NCI-H1436 treated with DMSO at 0.1 percent for 48 hours (cell line): ENCODE measurements around the gene BRAF.
A peak's percentile ranks its signal among the peaks of the same experiment; 100 is the strongest.
"Not testable (repeated sequence)": the region's sequence is repeated elsewhere in the genome, so short reads cannot be mapped to it uniquely, and the experiment has no call there.

Experiments
- DNase-seq: peaks from one replicate; lab custom pipeline; 2025; lab: John Stamatoyannopoulos, UW

Gene BRAF

DNA sequence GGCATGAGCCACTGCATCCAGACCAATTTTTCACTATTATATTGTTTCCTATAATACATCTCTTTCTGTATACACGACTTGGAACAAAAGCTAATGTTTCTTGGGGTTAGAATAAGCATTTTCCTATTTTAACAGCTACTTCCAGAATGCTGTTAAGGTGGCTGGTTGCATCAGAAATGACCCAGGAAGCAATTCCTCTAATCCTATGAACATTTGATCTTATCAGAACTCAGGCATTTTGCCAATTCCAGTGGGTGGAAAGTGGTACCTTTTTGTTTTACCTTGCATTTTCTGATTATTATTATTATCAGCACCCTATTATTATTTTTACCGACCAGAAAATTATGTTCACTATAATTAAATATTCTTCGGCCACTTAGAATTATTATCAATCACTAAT, 154.9 kb downstream of the BRAF start:
- no peak for DNase-seq

GRCh38 chr7:140767418-140767817, 157.3 kb downstream of the BRAF start:
- no peak for DNase-seq

DNA sequence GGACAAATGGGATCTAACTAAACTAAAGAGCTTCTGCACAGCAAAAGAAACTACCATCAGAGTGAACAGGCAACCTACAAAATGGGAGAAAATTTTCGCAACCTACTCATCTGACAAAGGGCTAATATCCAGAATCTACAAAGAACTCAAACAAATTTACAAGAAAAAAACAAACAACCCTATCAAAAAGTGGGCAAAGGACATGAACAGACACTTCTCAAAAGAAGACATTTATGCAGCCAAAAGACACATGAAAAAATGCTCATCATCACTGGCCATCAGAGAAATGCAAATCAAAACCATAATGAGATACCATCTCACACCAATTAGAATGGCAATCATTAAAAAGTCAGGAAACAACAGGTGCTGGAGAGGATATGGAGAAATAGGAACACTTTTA, 159.3 kb downstream of the BRAF start:
- not testable (repeated sequence) for DNase-seq

GRCh38 chr7:140763166-140763565, 161.6 kb downstream of the BRAF start:
- not testable (repeated sequence) for DNase-seq

GRCh38 chr7:140761375-140761774, 163.4 kb downstream of the BRAF start:
- DNase-seq, result not testable (repeated sequence)

DNA sequence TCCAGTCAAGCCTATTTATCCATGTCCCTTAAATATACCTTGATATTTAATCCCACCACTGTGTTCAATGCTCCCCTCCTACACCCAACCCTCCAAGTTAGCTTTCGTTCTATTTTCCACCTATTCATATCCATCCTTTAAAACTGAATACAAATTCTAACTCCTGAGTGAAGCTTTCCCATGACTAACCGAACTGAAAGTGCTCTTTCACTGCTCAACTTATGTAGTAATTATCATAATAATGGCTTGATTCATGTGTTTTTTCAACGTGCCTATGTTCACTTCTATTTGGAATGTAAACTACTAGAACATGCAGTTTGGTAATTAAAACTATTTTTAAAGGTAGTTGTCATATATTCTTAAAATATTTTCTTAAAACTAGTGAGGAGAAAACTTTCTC, 170.2 kb downstream of the BRAF start:
- DNase-seq, result no peak

- DNase-seq, result no peak
These were observed 172.2 kb downstream of the BRAF start for GRCh38 chr7:140752533-140752932.

DNA sequence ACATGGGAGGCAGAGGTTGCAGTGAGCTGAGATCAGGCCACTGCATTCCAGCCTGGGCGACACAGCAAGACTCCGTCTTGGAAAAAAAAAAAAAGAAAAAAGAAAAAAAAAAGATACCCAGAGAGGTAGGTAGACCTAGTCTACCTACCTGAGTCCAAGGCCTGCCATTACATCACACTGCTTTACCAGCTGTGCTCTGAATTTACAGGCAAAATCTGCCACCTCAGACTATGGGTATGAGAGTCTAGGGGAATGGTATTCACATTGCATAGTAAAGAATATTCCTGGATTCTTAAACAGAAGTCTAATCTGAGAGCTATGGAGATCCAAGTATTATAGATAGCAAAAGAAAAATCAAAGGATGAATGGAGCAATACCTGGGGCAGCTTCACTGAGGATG, 178.0 kb downstream of the BRAF start:
- no peak for DNase-seq

DNA sequence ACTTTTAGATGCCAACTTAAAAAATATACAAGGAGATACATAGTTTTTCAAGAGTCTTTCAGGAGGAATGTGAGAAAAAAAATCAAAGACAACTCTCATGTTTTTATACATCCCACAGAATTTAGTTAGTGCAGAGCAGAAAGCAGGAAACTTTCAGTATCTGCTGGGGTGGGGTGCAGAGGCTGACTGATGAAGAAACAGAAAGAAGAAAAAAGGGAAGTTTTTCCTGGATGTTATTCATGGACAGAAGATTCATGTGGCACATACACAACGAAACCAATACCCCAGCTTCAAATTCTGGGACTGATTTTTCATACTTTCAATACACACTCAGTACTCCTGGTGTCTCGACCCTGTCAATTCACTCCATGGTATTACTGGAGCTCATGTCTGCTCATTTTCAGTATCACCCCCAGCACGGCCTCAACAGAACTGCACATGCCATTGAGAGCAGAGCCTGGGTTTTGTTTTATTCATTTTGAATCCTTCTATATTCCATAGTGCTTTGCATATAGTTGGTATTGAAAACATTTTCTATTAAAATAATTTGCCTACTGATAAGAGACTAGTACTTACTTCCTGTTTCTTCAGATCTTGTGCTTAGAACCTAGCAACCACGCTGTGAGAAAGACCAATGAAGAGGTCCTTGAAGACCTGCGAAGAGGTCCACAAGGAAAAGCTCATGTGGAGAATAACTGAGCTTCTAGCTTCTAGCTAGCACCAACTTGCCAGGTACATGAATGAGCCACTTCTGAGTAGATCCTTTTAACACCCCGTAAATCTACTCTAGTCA, 179.3 kb downstream of the BRAF start:
- no peak for DNase-seq

GRCh38 chr7:140744005-140744404, 180.7 kb downstream of the BRAF start:
- no peak for DNase-seq

- not testable (repeated sequence) for DNase-seq
These were observed 181.5 kb downstream of the BRAF start for GRCh38 chr7:140743255-140743654.

DNA sequence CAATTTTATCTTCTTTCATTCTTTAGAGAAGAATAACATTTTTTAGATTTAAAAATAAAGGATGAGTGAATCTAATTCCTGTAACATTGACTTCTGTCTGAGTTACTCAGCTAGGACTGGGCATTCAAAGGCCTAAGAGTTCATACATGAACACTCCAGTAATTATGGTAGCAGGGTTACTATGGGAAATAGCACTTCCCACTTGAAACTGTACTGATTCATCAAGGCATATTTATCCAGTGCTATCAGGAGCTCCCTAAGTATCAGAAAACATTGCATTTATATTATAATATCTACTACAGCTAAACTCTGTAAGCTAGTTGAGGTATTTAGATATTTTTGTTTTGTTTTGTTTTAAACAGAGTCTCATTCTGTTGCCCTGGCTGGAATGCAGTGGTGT, 186.4 kb downstream of the BRAF start:
- no peak for DNase-seq

- DNase-seq, result no peak
These were observed 190.0 kb downstream of the BRAF start for GRCh38 chr7:140734729-140735128.

GRCh38 chr7:140734096-140734495, 190.6 kb downstream of the BRAF start:
- DNase-seq, result no peak

DNA sequence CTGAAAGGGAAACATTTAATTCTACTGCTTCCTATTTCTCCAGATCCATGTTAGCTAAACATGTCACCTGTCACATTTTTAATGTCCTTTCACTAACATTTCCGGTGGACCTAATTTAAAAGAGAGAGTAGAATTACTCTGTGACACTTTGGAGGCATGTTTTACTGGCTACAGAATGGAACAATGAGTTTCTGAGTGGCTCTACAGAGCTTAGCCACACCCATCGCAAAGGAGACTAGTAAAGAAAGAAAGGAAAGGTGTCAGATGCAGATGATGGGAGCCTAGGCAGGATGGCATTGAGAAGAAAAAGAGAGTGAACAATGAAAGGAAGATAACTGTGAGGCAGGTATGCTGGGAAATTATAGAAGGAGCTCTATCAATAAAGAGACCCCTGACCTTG, 192.3 kb downstream of the BRAF start:
- DNase-seq, result peak; percentile 19

DNA sequence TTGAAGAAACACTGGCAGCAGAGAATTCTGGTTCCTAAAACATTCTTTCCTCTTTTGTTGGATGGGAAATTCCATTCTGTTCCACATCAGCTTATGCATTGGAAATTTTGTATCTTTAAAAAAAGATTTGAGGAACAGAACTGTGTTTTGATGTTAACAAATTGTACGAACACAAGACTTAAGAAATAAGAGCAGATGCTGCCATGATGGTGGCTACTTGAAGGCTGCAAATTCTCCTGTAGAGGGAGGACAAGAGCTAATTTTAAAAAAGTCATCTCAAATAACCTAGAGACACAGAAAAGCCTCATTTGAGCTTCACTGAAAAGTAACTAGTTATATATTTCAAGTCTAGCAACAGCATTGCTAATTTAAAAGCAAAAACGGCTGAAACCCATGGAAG, 198.4 kb downstream of the BRAF start:
- DNase-seq, result no peak

- no peak for DNase-seq
These were observed 200.0 kb downstream of the BRAF start for GRCh38 chr7:140724706-140725105.

DNA sequence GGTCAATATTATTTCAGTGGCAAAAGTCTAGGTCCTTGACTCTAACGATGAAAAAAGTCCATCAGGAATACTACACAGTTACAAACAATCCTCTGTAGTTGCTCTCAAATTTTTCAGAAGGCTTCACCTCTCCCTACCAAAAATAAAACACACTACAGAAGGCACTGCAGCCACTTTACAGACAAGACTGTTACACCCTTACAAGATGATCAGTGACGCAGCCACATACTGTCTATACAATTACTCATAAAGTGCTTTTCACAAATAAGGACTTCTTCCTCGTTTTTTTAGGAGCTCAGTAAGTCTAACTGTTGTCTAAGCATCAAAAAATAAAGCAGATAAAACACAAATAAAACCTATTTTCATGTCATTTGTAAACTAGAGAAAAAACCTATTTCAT, 201.2 kb downstream of the BRAF start:
- no peak for DNase-seq

- no peak for DNase-seq
These were observed 201.7 kb downstream of the BRAF start for GRCh38 chr7:140723006-140723405.

GRCh38 chr7:140722254-140722653, 202.5 kb downstream of the BRAF start:
- no peak for DNase-seq

DNA sequence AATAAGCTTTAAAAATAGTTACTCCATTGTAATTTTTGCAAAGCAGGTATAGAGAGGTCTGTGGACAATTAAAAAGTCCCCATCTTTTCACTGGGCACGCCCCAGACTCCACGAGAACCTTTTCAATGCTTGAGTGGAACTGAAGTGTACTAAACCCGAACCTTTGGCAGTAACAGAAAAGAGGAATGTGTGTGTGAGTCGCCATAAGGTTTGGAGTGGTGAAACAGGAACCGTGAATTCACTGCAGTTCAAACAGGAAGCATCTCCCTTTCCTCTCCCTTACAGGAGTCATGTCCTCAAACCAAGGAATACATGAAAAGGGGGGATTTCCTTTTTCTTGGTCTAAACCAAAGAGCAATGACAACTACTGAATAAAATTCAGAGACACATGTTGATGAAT, 205.0 kb downstream of the BRAF start:
- DNase-seq, result no peak

- DNase-seq, result no peak
These were observed 210.2 kb downstream of the BRAF start for GRCh38 chr7:140714331-140715040.

- DNase-seq, result not testable (repeated sequence)
These were observed 212.3 kb downstream of the BRAF start for GRCh38 chr7:140712392-140712791.

DNA sequence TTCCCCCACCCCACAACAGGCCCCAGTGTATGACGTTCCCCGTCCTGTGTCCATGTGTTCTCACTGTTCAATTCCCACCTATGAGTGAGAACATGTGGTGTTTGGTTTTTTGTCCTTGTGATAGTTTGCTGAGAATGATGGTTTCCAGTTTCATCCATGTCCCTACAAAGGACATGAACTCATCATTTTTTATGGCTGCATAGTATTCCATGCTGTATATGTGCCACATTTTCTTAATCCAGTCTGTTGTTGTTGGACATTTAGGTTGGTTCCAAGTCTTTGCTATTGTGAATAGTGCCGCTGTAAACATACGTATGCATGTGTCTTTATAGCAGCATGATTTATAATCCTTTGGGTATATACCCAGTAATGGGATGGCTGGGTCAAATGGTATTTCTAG, 216.0 kb downstream of the BRAF start:
- DNase-seq, result not testable (repeated sequence)
